Calu3 (cell line): Measurements from ENCODE around the gene ZNF845. TPM values are rescaled to one million over a fixed set of nuclear protein-coding genes. Genes with fewer than 3 reads are reported as not detected.
A peak's percentile ranks its signal among the peaks of the same experiment; 100 is the strongest.
"Not testable (repeated sequence)": the region's sequence is repeated elsewhere in the genome, so short reads cannot be mapped to it uniquely, and the experiment has no call there.

Experiments used
- BruUV-seq: library from RNA; stranded (reverse); fragments of 400-500 nt; replicated peaks from 2 replicates; lab custom pipeline; 2021; lab: Mats Ljungman, UMichigan
- CTCF ChIA-PET: fragments of 300-600 bp; sonication (Branson Sonifier 250); formaldehyde crosslinking; loops from one replicate; lab custom pipeline; 2022; ENCODE audit warnings: antibody characterized with exemption; lab: Charles Lee
- DNase-seq: peaks from one replicate; pipeline ENCODE4 v3.0.0; 2022
- H3K27ac Mint-ChIP-seq: one replicate; pipeline ENCODE4 v1.8.0; 2022; ENCODE audit warnings: mixed read lengths; ENCODE audit not compliant: unreplicated experiment
- H3K27me3 Mint-ChIP-seq: one replicate; pipeline ENCODE4 v1.8.0; 2022; ENCODE audit warnings: mixed read lengths; ENCODE audit not compliant: unreplicated experiment
- H3K36me3 Mint-ChIP-seq: one replicate; pipeline ENCODE4 v1.8.0; 2022; ENCODE audit warnings: mild to moderate bottlenecking, moderate library complexity, mixed read lengths; ENCODE audit not compliant: insufficient read depth, unreplicated experiment
- H3K4me1 Mint-ChIP-seq: one replicate; pipeline ENCODE4 v1.8.0; 2022; ENCODE audit warnings: mild to moderate bottlenecking, low read depth, mixed read lengths; ENCODE audit not compliant: unreplicated experiment
- H3K4me3 Mint-ChIP-seq: one replicate; pipeline ENCODE4 v1.8.0; 2022; ENCODE audit warnings: mild to moderate bottlenecking, low read depth, moderate library complexity, mixed read lengths; ENCODE audit not compliant: unreplicated experiment
- H3K9me3 Mint-ChIP-seq: one replicate; pipeline ENCODE4 v1.8.0; 2022; ENCODE audit warnings: low read depth, mixed read lengths; ENCODE audit not compliant: unreplicated experiment
- CTCF ChIP-seq: fragments of 200-600 bp; IDR thresholded peaks from one replicate; pipeline ENCODE4 v1.8.0; 2022; ENCODE audit warnings: antibody characterized with exemption; ENCODE audit not compliant: unreplicated experiment
- intact Hi-C: fragments of 100-400 bp; cut with micrococcal nuclease; formaldehyde crosslinking; loops from one replicate; pipeline ENCODE4 v1.10.0; 2022; ENCODE audit not compliant: unreplicated experiment
- total RNA-seq: library from RNA; stranded (reverse); gene quantifications from 2 replicates; pipeline ENCODE4 v1.2.3, GENCODE V29; 2022

ZNF845 gene
- total RNA-seq, 1 experiment from 2014 or later: 9.4 TPM

- intact Hi-C loops: no loop called here
- CTCF ChIA-PET: no interaction called here
- no peak for DNase-seq
- H3K27ac Mint-ChIP-seq: no peak overlapping the region
- no TSS peak for BruUV-seq
- H3K36me3 Mint-ChIP-seq: peaks cover 16% of the 10 kb centered on the region
- no peaks in the 10 kb centered on the region for H3K27me3 Mint-ChIP-seq
- no peak overlapping the region for H3K4me3 Mint-ChIP-seq
- TF ChIP-seq CTCF: no peak
- no peaks in the 10 kb centered on the region for H3K4me1 Mint-ChIP-seq
- H3K9me3 Mint-ChIP-seq: peaks cover 23% of the 10 kb centered on the region
Observed at GRCh38 chr19:53357821-53358581, 24.5 kb downstream of the ZNF845 start.

GRCh38 chr19:53360056-53360455, 26.5 kb downstream of the ZNF845 start:
- H3K27me3 Mint-ChIP-seq, H3K4me3 Mint-ChIP-seq, BruUV-seq, intact Hi-C loops, H3K4me1 Mint-ChIP-seq, DNase-seq, H3K27ac Mint-ChIP-seq, CTCF ChIA-PET: not testable (repeated sequence)
- Mint-ChIP-seq H3K9me3 (peaks cover 18% of the 10 kb centered on the region), H3K36me3 (peaks cover 12% of the 10 kb centered on the region)

- peaks cover 12% of the 10 kb centered on the region for H3K36me3 Mint-ChIP-seq
- peak; percentile 30 for TF ChIP-seq CTCF
- CTCF ChIA-PET: no interaction called here
- H3K4me1 Mint-ChIP-seq: peaks cover 12% of the 10 kb centered on the region
- H3K4me3 Mint-ChIP-seq: peak within 1 kb of the TSS; percentile 90
- peak within 1 kb of the TSS; percentile 88 for H3K27ac Mint-ChIP-seq
- DNase-seq: peak; percentile 96
- intact Hi-C loops: loop anchor here (5.0 kb wide), 1 partner anchor 678 kb away; no protein-coding TSS in a partner anchor
- H3K9me3 Mint-ChIP-seq: peaks cover 22% of the 10 kb centered on the region
- no peaks in the 10 kb centered on the region for H3K27me3 Mint-ChIP-seq
- no TSS peak for BruUV-seq
Observed at GRCh38 chr19:53365134-53365898, 31.8 kb downstream of the ZNF845 start, which contains the start of gene ZNF525. TSS of gene ZNF525 (plus strand) at chr19:53365705. CDS start at chr19:53372282, 6,577 bp downstream.

- no TSS peak for BruUV-seq
- DNase-seq: peak; percentile 41
- H3K4me1 Mint-ChIP-seq: peaks cover 12% of the 10 kb centered on the region
- H3K4me3 Mint-ChIP-seq: peak overlapping the region; percentile 90
- no peak for TF ChIP-seq CTCF
- CTCF ChIA-PET: no interaction called here
- H3K9me3 Mint-ChIP-seq: peaks cover 25% of the 10 kb centered on the region
- intact Hi-C loops: loop anchor here (5.0 kb wide), 1 partner anchor 679 kb away; no protein-coding TSS in a partner anchor
- no peaks in the 10 kb centered on the region for H3K27me3 Mint-ChIP-seq
- H3K27ac Mint-ChIP-seq: peak overlapping the region; percentile 88
- peaks cover 17% of the 10 kb centered on the region for H3K36me3 Mint-ChIP-seq
Observed at GRCh38 chr19:53365899-53366493, 32.4 kb downstream of the ZNF845 start.
